H9 (cell line): Measurements from ENCODE around the gene SMIM41. TPM values are rescaled to one million over a fixed set of nuclear protein-coding genes. Genes with fewer than 3 reads are reported as not detected.

ENCODE experiments used
- DNase-seq: peaks from one replicate; pipeline ENCODE4 v3.0.0-alpha.2; 2017
- H2AFZ ChIP-seq: one replicate; pipeline ENCODE4 v1.6.1; 2013; ENCODE audit warnings: mild to moderate bottlenecking, low read length, control low read depth, moderate library complexity
- H2AK5ac ChIP-seq: 2 replicates; pipeline ENCODE4 v1.6.1; 2013; ENCODE audit warnings: low read length, control low read depth, mixed read lengths; ENCODE audit not compliant: insufficient read length
- H2BK120ac ChIP-seq: one replicate; pipeline ENCODE4 v1.6.1; 2013; ENCODE audit warnings: low read depth, mild to moderate bottlenecking, low read length, control low read depth, inconsistent platforms; ENCODE audit not compliant: poor library complexity, severe bottlenecking
- H2BK12ac ChIP-seq: 2 replicates; pipeline ENCODE4 v1.6.1; 2013; ENCODE audit warnings: low read length, control low read depth, mixed read lengths, low read depth; ENCODE audit not compliant: insufficient read length
- H2BK15ac ChIP-seq: 2 replicates; pipeline ENCODE4 v1.6.1; 2013; ENCODE audit warnings: low read depth, low read length, control low read depth
- H2BK20ac ChIP-seq: one replicate; pipeline ENCODE4 v1.6.1; 2013; ENCODE audit warnings: low read depth, mild to moderate bottlenecking, low read length, control low read depth, inconsistent platforms; ENCODE audit not compliant: poor library complexity, severe bottlenecking
- H2BK5ac ChIP-seq: 2 replicates; pipeline ENCODE4 v1.6.1; 2013; ENCODE audit warnings: low read length, control low read depth, mixed read lengths; ENCODE audit not compliant: insufficient read length
- H3K14ac ChIP-seq: 2 replicates; pipeline ENCODE4 v1.6.1; 2013; ENCODE audit warnings: low read length, control low read depth; ENCODE audit not compliant: insufficient read depth
- H3K18ac ChIP-seq: 2 replicates; pipeline ENCODE4 v1.6.1; 2013; ENCODE audit warnings: low read depth, mild to moderate bottlenecking, mixed read lengths, low read length, control low read depth; ENCODE audit not compliant: insufficient read length
- H3K23ac ChIP-seq: 2 replicates; pipeline ENCODE4 v1.6.1; 2013; ENCODE audit warnings: low read length, control low read depth, mixed read lengths, low read depth; ENCODE audit not compliant: insufficient read length
- H3K23me2 ChIP-seq: 2 replicates; pipeline ENCODE4 v1.6.1; 2013; ENCODE audit warnings: low read depth, mild to moderate bottlenecking, mixed read lengths, low read length, control low read depth; ENCODE audit not compliant: insufficient read length, poor library complexity, severe bottlenecking
- H3K27ac ChIP-seq: 2 replicates; pipeline ENCODE4 v1.5.1; 2013; ENCODE audit warnings: low read length, control low read depth, mixed read lengths, low read depth; ENCODE audit not compliant: insufficient read length
- H3K27me3 ChIP-seq: 2 replicates; pipeline ENCODE4 v1.6.1; 2013; ENCODE audit warnings: low read length, control low read depth, inconsistent platforms; ENCODE audit not compliant: insufficient read depth
- H3K4ac ChIP-seq: 2 replicates; pipeline ENCODE4 v1.6.1; 2013; ENCODE audit warnings: low read depth, mild to moderate bottlenecking, control low read depth, inconsistent platforms, low read length, moderate library complexity
- H3K4me1 ChIP-seq: 2 replicates; pipeline ENCODE4 v1.6.1; 2013; ENCODE audit warnings: low read length, control low read depth, inconsistent platforms; ENCODE audit not compliant: insufficient read depth
- H3K4me2 ChIP-seq: 2 replicates; pipeline ENCODE4 v1.6.1; 2013; ENCODE audit warnings: low read length, control low read depth, mixed read lengths; ENCODE audit not compliant: insufficient read length, insufficient read depth
- H3K56ac ChIP-seq: 2 replicates; pipeline ENCODE4 v1.6.1; 2013; ENCODE audit warnings: low read depth, mild to moderate bottlenecking, mixed read lengths, low read length, control low read depth; ENCODE audit not compliant: insufficient read length
- H3K79me1 ChIP-seq: 2 replicates; pipeline ENCODE4 v1.6.1; 2013; ENCODE audit warnings: low read depth, mild to moderate bottlenecking, moderate library complexity, low read length, control low read depth, inconsistent platforms; ENCODE audit not compliant: insufficient read depth, poor library complexity, severe bottlenecking
- H3K79me2 ChIP-seq: 2 replicates; pipeline ENCODE4 v1.6.1; 2013; ENCODE audit warnings: low read length, control low read depth, inconsistent platforms; ENCODE audit not compliant: insufficient read depth
- H3K9ac ChIP-seq: 2 replicates; pipeline ENCODE4 v1.6.1; 2013; ENCODE audit warnings: low read length, control low read depth, mixed read lengths; ENCODE audit not compliant: insufficient read length; ENCODE audit errors: extremely low read depth
- H3K9me3 ChIP-seq: one replicate; pipeline ENCODE4 v1.6.1; 2013; ENCODE audit warnings: low read depth, low read length, inconsistent platforms; ENCODE audit not compliant: control insufficient read depth
- H3T11ph ChIP-seq: one replicate; pipeline ENCODE4 v1.6.1; 2013; ENCODE audit warnings: mild to moderate bottlenecking, low read length, control low read depth, inconsistent platforms
- H4K20me1 ChIP-seq: one replicate; pipeline ENCODE4 v1.6.1; 2013; ENCODE audit not compliant: control insufficient read depth, insufficient read length, insufficient read depth
- H4K5ac ChIP-seq: 2 replicates; pipeline ENCODE4 v1.6.1; 2013; ENCODE audit warnings: low read depth, mild to moderate bottlenecking, mixed read lengths, low read length, control low read depth; ENCODE audit not compliant: insufficient read length
- H4K8ac ChIP-seq: replicated peaks from 2 replicates; pipeline ENCODE4 v1.6.1; 2013; ENCODE audit warnings: low read length, control low read depth, mixed read lengths, low read depth; ENCODE audit not compliant: insufficient read length
- H4K91ac ChIP-seq: 2 replicates; pipeline ENCODE4 v1.6.1; 2013; ENCODE audit warnings: low read depth, mild to moderate bottlenecking, moderate library complexity, mixed read lengths, low read length, control low read depth; ENCODE audit not compliant: insufficient read length
- H3K27ac Mint-ChIP-seq, 3 experiments: 2 replicates in 2 of 3; 3 replicates in 1 of 3; pipeline ENCODE4 v1.8.0; 2020 to 2021; ENCODE audit warnings: mixed read lengths in 3 of 3, mild to moderate bottlenecking in 1 of 3, moderate library complexity in 1 of 3
- H3K27me3 Mint-ChIP-seq: 2 replicates; pipeline ENCODE4 v1.8.0; 2021; ENCODE audit warnings: low read depth, mild to moderate bottlenecking, moderate library complexity, mixed read lengths
- H3K36me3 Mint-ChIP-seq, 3 experiments: 2 replicates in 2 of 3; 3 replicates in 1 of 3; pipeline ENCODE4 v1.8.0; 2020 to 2021; ENCODE audit warnings: low read depth in 3 of 3, mixed read lengths in 3 of 3; ENCODE audit not compliant: insufficient read depth in 1 of 3
- H3K4me1 Mint-ChIP-seq, 2 experiments: 2 replicates each; pipeline ENCODE4 v1.8.0; 2020; ENCODE audit warnings: mixed read lengths in 2 of 2
- H3K4me3 Mint-ChIP-seq, 2 experiments: 2 replicates in 1 of 2; 3 replicates in 1 of 2; pipeline ENCODE4 v1.8.0; 2020 to 2021; ENCODE audit warnings: mild to moderate bottlenecking in 2 of 2, mixed read lengths in 2 of 2, moderate library complexity in 1 of 2
- H3K9me3 Mint-ChIP-seq, 2 experiments: 2 replicates in 1 of 2; 3 replicates in 1 of 2; pipeline ENCODE4 v1.8.0; 2020; ENCODE audit warnings: mild to moderate bottlenecking in 2 of 2, mixed read lengths in 2 of 2, moderate library complexity in 1 of 2
- WGBS: extraction: QIAGEN DNeasy Blood & Tissue Kit; methylation state at CpG from one replicate; pipeline ENCODE4 v1.1.7; 2013; ENCODE audit warnings: missing lambda C conversion rate, low lambda C conversion rate, mixed read lengths; ENCODE audit not compliant: insufficient read length; ENCODE audit errors: extremely low coverage; 5-methylcytosine and 5-hydroxymethylcytosine counted together
- total RNA-seq: library from RNA; stranded (reverse); gene quantifications from 2 replicates; pipeline ENCODE4 v1.2.1, GENCODE V29; 2021
- TF ChIP-seq, protein P1 (sequence below): fragments of 200-600 bp; sonication (generic); conservative IDR thresholded peaks from 3 replicates; pipeline ENCODE4 v1.8.0; 2021; ENCODE audit warnings: antibody characterized with exemption, mild to moderate bottlenecking

SMIM41 gene
- total RNA-seq, 1 experiment from 2014 or later = not detected

GRCh38 chr12:52085682-52086180 is 6.2 kb downstream of the SMIM41 start:
- Histone ChIP-seq H2AK5ac (no peak overlapping the region), H3K27ac (no peak overlapping the region), H3K4me2 (no peak overlapping the region), H3K4me1 (no peaks in the 10 kb centered on the region; the same call in 1 of the 2 replicates), H3K18ac (no peak overlapping the region), H3K9ac (no peak overlapping the region), H3K23ac (no peak overlapping the region), H3K79me1 (no peaks in the 10 kb centered on the region), H4K5ac (no peak overlapping the region), H2BK20ac (no peak overlapping the region), H2BK120ac (no peak overlapping the region), H3K23me2 (no peaks in the 10 kb centered on the region), H2BK5ac (no peak overlapping the region), H2AFZ (no peak overlapping the region), H3K56ac (no peak overlapping the region), H3K4ac (no peak overlapping the region), H3K14ac (no peak overlapping the region), H3K79me2 (no peaks in the 10 kb centered on the region), H4K91ac (no peak overlapping the region), H3K27me3 (no peaks in the 10 kb centered on the region), H3K9me3 (no peaks in the 10 kb centered on the region), H4K8ac (no peak overlapping the region), H3T11ph (no peak overlapping the region), H4K20me1 (no peaks in the 10 kb centered on the region), H2BK15ac (no peak overlapping the region), H2BK12ac (no peak overlapping the region)
- peaks cover 14% of the 10 kb centered on the region for H3K27me3 Mint-ChIP-seq
- H3K36me3 Mint-ChIP-seq = no peaks in the 10 kb centered on the region
- WGBS = no CpG with 5 or more reads among the region's 6 CpGs
- TF ChIP-seq, protein P1, sequence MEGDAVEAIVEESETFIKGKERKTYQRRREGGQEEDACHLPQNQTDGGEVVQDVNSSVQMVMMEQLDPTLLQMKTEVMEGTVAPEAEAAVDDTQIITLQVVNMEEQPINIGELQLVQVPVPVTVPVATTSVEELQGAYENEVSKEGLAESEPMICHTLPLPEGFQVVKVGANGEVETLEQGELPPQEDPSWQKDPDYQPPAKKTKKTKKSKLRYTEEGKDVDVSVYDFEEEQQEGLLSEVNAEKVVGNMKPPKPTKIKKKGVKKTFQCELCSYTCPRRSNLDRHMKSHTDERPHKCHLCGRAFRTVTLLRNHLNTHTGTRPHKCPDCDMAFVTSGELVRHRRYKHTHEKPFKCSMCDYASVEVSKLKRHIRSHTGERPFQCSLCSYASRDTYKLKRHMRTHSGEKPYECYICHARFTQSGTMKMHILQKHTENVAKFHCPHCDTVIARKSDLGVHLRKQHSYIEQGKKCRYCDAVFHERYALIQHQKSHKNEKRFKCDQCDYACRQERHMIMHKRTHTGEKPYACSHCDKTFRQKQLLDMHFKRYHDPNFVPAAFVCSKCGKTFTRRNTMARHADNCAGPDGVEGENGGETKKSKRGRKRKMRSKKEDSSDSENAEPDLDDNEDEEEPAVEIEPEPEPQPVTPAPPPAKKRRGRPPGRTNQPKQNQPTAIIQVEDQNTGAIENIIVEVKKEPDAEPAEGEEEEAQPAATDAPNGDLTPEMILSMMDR = no peak
- peaks cover 14 to 26% of the 10 kb centered on the region in 2 experiments for H3K4me1 Mint-ChIP-seq
- H3K4me3 Mint-ChIP-seq = no peak overlapping the region
- DNase-seq = no peak
- H3K27ac Mint-ChIP-seq = no peak overlapping the region
- no peaks in the 10 kb centered on the region for H3K9me3 Mint-ChIP-seq
